K562 (cell line): ENCODE measurements around the gene SIRT7. TPM values are rescaled to one million over a fixed set of nuclear protein-coding genes. Genes with fewer than 3 reads are reported as not detected.

Experiments used
- ARID4B ChIP-seq: sonication (generic); formaldehyde crosslinking; IDR thresholded peaks from 2 replicates; pipeline ENCODE4 v1.8.0; 2022; ENCODE audit warnings: mild to moderate bottlenecking, missing genetic modification reagents
- CBFA2T3 ChIP-seq: fragments of 450-650 bp; IDR thresholded peaks from 2 replicates; pipeline ENCODE4 v1.6.1; 2017
- CHD2 ChIP-seq: IDR thresholded peaks from 2 replicates; pipeline ENCODE4 v1.6.1; 2011; ENCODE audit warnings: low read depth, low read length
- CTCF ChIP-seq, 3 experiments: IDR thresholded peaks in 2 of 3; conservative IDR thresholded peaks in 1 of 3; 2 replicates each; pipeline ENCODE4 v1.5.1; 2011 to 2012; ENCODE audit warnings: low read length in 3 of 3, mild to moderate bottlenecking in 3 of 3, control low read depth in 2 of 3, improper control_type of control experiment in 1 of 3, inconsistent platforms in 1 of 3, low read depth in 1 of 3, mixed read lengths in 1 of 3, moderate library complexity in 1 of 3; ENCODE audit not compliant: insufficient read depth in 2 of 3
- ELF4 ChIP-seq: fragments of 450-650 bp; formaldehyde crosslinking; IDR thresholded peaks from 2 replicates; pipeline ENCODE4 v1.4.0; 2022; ENCODE audit warnings: missing genetic modification characterization
- FIP1L1 ChIP-seq: fragments of 200-400 bp; formaldehyde crosslinking; IDR thresholded peaks from 2 replicates; pipeline ENCODE4 v1.6.1; 2018; ENCODE audit warnings: mild to moderate bottlenecking, low read depth, low read length; ENCODE audit not compliant: poor library complexity, severe bottlenecking
- GABPB1 ChIP-seq: sonication (generic); formaldehyde crosslinking; IDR thresholded peaks from 2 replicates; pipeline ENCODE4 v1.8.0; 2022; ENCODE audit warnings: mild to moderate bottlenecking, missing genetic modification reagents
- HEY1 ChIP-seq: fragments of 250-450 bp; sonication (Bioruptor Pico); IDR thresholded peaks from 2 replicates; pipeline ENCODE4 v1.5.0; 2020; ENCODE audit warnings: mild to moderate bottlenecking, moderate library complexity, borderline replicate concordance
- IRF9 ChIP-seq: fragments of 450-650 bp; IDR thresholded peaks from 2 replicates; pipeline ENCODE4 v1.6.1; 2016; ENCODE audit warnings: missing biosample characterization, missing genetic modification characterization
- MED1 ChIP-seq: sonication (generic); formaldehyde crosslinking; IDR thresholded peaks from 2 replicates; pipeline ENCODE4 v1.8.1; 2023; ENCODE audit warnings: missing genetic modification reagents, borderline replicate concordance
- PHB ChIP-seq: fragments of 250-450 bp; sonication (Bioruptor Pico); IDR thresholded peaks from 2 replicates; pipeline ENCODE4 v1.5.0; 2021
- PTBP1 ChIP-seq: fragments of 200-400 bp; formaldehyde crosslinking; IDR thresholded peaks from 2 replicates; pipeline ENCODE4 v1.6.1; 2017; ENCODE audit warnings: low read depth, low read length
- SMAD4 ChIP-seq: fragments of 250-450 bp; sonication (Bioruptor Pico); conservative IDR thresholded peaks from 2 replicates; pipeline ENCODE4 v1.8.0; 2021; ENCODE audit warnings: inconsistent platforms, mild to moderate bottlenecking, moderate library complexity
- STAG1 ChIP-seq: sonication (generic); formaldehyde crosslinking; IDR thresholded peaks from 2 replicates; pipeline ENCODE4 v1.5.0; 2020; ENCODE audit warnings: missing genetic modification reagents, borderline replicate concordance
- THAP12 ChIP-seq: fragments of 250-450 bp; sonication (Bioruptor Pico); IDR thresholded peaks from 2 replicates; pipeline ENCODE4 v1.9.0; 2021; ENCODE audit warnings: mild to moderate bottlenecking, inconsistent platforms
- ZFP1 ChIP-seq: fragments of 450-650 bp; formaldehyde crosslinking; IDR thresholded peaks from 2 replicates; pipeline ENCODE4 v1.4.0; 2020; ENCODE audit warnings: mild to moderate bottlenecking, mixed read lengths
- ZNF644 ChIP-seq: fragments of 200-800 bp; sonication (Bioruptor generic); IDR thresholded peaks from 2 replicates; pipeline ENCODE4 v1.6.1; 2016; ENCODE audit warnings: low read depth, missing genetic modification characterization, missing compliant biosample characterization
- ZSCAN29 ChIP-seq: fragments of 450-650 bp; IDR thresholded peaks from 2 replicates; pipeline ENCODE4 v1.6.1; 2017
- polyA plus RNA-seq, 8 experiments: library from polyadenylated mRNA; depleted of rRNA in 4 of 8; stranded (reverse) in 5 of 8; unstranded in 3 of 8; fragments of >200 nt; fragmentation: Nextera tagmentation in 2 of 8; fragmentation: Illumina TruSeq in 1 of 8; extraction: Ambion mirVana in 2 of 8; extraction: Trizol in 1 of 8; gene quantifications; 2 replicates each; pipeline versions ENCODE4 v1.2.1 to v1.2.3, GENCODE V29; 2011 to 2014; ENCODE audit warnings: inconsistent platforms in 1 of 8, missing spikeins in 1 of 8
- total RNA-seq, 7 experiments: library from RNA; depleted of rRNA in 6 of 7; stranded (reverse); fragments of >200 nt in 6 of 7; fragmentation: Illumina TruSeq in 2 of 7; extraction: Trizol in 2 of 7; gene quantifications; 2 replicates each; pipeline versions ENCODE4 v1.2.1 to v1.2.3, GENCODE V29; 2011 to 2021; ENCODE audit warnings: low replicate concordance in 1 of 7

SIRT7 gene
- total and polyA plus RNA-seq, 9 of the 15 experiments (the other 6 are each of a cell fraction or from before 2014, with no cell fraction given) = 1.6 to 54.8 (median 20.3) TPM

GRCh38 chr17:81917565-81918332 lies at the start of gene SIRT7 (continued):
- no peak for TF ChIP-seq CTCF (IDR thresholded peaks at IDR 0.05 in 2 of 3, conservative IDR thresholded peaks at IDR 0.05 in 1 of 3; ENCODE audit: insufficient read depth in 2 of 3, low read depth in 1 of 3, low read length in 3 of 3)
- TF ChIP-seq HEY1 = no peak
- peak; percentile 98 for TF ChIP-seq ZSCAN29
- peak; percentile 36; the same call in 1 of the 2 replicates for TF ChIP-seq CHD2
- no peak for TF ChIP-seq MED1 (CRISPR knock-in tag)
- no peak for TF ChIP-seq ZFP1
- no peak for TF ChIP-seq ELF4 (CRISPR knock-in tag)
- TF ChIP-seq ZNF644 = no peak
- no peak for TF ChIP-seq STAG1 (CRISPR knock-in tag)
- TF ChIP-seq PTBP1 = 0 out of 2 replicates have a peak, but pooled peaks have one; percentile 71
- TF ChIP-seq PHB (CRISPR knock-in tag) = no peak
- TF ChIP-seq FIP1L1 = peak; percentile 86
- 0 out of 2 replicates have a peak, but pooled peaks have one; percentile 66 for TF ChIP-seq ARID4B (CRISPR knock-in tag)
- TF ChIP-seq CBFA2T3 = no peak
- peak; percentile 83 for TF ChIP-seq THAP12
- peak; percentile 65; the same call in 1 of the 2 replicates for TF ChIP-seq GABPB1 (CRISPR knock-in tag)
- TF ChIP-seq IRF9 = no peak
- TF ChIP-seq SMAD4 = peak; percentile 55
